Left renal pelvis (tissue), 4 donors: ENCODE measurements around the gene TRDN. TPM values are rescaled to one million over a fixed set of nuclear protein-coding genes. Genes with fewer than 3 reads are reported as not detected.

ENCODE experiments used
- DNase-seq, 4 donors: peaks; one replicate each; pipeline ENCODE4 v3.0.0-alpha.2; 2013; ENCODE audit warnings: low read depth in 4 of 4, low spot score in 3 of 4
- polyA plus RNA-seq, 4 donors: library from polyadenylated mRNA; unstranded; fragments of 120-200 nt; gene quantifications; one replicate each; pipeline ENCODE4 v1.2.1, GENCODE V29; 2013; ENCODE audit not compliant: insufficient read length in 4 of 4

TRDN gene
- polyA plus RNA-seq, 4 donors, result 1.6 to 4.2 (median 2.2) TPM

DNA sequence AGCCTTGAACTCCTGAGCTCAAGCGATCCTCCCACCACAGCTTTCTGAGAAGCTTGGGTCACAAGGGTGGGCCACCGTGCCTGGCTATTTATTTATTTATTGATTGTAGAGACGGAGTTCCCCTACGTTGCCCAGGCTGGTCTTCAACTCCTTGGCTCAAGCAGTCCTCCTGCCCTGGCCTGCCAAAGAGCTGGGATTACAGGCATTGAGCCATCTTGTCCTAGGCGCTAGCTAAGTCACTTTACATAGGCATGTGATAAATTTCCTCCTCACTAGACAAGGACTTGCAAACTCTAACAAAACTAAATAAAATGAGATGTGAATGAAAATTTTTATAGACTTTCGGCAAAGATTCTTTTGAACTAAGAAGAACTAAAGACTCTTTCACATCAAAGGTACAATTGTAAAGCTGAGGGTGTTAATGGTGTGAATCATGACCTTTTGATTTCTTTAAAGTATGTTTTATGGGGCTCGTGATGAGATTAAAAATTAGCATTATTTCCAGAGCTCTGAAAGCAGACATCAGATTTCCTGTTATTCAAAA, 428.7 kb downstream of the TRDN start:
- DNase-seq, result no peak

DNA sequence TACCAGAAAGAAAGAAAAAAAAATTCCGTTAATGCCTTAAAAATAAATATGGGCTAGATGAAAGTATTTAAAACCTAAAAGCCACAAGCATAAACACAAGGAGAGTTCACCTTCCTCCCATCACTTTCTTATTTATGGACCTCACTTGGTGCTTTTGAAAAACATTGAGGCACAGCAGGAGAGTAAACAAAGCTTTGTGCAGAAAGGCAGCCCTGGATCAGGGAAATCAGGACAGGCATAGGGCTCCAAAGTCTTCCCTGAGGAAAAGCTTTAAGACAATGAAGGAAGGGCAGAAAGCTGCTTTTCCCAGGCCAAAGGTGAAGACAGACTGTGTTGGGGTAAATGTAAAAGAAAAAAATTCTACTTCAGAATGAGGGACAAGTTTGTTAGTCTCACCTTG, 432.8 kb downstream of the TRDN start:
- no peak for DNase-seq

DNA sequence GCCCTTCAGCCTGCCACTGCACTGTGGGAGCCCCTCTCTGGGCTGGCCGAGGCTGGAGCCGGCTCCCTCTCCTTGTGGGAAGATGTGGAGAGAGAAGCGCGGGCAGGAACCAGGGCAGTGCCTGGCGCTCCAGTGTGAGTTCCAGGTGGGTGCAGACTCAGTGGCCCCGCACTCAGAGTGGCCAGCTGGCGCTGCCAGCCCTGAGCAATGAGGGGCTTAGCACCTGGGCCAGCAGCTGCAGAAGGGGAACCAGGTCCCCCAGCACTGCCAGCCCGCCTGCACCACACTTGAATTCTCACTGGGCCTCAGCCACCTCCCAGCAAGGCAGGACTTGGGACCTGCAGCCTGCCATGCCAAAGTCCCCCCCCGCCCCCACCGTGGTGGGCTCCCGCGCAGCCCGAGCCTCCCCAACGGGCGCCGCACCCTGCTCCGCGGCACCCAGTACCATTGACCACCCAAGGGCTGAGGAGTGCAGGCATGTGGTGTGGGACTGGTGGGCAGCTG, 434.8 kb downstream of the TRDN start:
- no peak for DNase-seq

DNA sequence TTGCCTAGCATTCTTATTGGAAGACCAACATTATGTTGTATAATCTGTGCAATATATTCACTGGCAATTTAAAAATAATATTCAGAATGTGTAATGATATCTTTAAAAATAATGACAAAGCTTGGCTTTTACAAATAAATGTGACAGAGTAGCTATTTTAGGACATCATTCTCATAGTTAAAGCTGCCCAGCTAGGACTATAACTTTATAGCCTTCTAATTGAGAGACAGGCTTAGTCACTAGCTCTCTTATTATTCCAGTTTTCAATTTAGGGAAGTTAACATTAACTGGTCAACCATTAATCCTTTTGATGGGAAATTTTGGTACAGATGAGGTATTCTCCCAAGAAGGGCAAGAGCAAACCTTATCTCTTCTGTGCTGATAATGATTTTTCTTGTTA, 443.5 kb downstream of the TRDN start:
- DNase-seq, result no peak

DNA sequence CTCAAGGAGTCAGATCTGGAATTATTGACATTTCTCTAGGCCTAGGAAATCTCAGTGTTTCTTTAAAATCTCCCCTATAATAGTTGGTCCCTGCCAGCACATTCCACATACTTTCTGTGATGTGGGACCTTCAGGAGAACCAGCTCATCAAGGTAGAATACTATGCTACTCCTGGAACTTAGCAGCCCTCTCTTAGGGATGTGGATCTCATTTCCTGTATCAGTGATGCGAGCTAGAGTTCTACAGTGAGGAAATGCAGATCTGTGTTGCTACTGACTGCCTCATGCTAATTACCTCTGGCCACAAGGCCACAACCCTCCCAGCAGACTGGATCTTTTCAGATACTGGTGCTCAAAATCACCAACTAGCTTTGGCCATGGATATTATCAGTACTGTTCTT, 446.9 kb downstream of the TRDN start:
- no peak for DNase-seq

DNA sequence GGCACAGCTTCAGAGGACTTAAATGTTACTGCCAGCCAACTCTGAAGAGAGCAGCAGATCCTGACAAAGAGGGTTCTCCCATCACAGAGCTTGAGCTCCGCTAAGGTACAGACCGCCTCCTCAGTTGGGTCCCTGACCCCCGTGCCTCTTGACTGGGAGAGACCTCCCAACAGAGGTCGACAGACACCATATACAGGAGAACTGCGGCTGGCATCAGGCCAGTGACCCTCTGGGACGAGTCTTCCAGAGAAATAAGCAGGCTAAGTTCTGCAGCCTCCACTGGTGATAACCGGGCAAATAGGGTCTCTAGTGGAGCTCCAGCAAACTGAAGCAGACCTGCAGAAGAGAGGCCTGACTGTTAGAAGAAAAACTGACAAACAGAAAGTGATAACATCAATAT, 453.8 kb downstream of the TRDN start:
- DNase-seq, result no peak

DNA sequence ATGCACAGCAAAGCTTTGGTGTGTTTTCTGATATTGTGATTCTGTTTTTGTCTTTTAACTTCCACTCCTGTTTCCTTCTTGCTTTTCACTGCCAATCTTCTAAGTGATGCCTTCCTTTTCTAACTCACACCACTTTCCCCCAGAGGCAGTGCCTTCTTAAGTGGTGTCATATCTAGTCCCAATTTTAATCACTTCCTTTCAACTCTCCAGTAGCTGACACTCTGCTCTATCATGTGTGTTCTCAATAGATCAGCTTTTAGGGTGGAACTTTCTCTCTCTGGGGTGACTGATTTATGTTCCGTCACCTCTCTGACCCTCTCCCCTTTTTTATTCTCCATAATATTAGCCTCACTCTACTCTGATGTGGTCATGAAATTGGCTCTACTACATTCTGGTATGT, 460.0 kb downstream of the TRDN start:
- DNase-seq, result no peak

DNA sequence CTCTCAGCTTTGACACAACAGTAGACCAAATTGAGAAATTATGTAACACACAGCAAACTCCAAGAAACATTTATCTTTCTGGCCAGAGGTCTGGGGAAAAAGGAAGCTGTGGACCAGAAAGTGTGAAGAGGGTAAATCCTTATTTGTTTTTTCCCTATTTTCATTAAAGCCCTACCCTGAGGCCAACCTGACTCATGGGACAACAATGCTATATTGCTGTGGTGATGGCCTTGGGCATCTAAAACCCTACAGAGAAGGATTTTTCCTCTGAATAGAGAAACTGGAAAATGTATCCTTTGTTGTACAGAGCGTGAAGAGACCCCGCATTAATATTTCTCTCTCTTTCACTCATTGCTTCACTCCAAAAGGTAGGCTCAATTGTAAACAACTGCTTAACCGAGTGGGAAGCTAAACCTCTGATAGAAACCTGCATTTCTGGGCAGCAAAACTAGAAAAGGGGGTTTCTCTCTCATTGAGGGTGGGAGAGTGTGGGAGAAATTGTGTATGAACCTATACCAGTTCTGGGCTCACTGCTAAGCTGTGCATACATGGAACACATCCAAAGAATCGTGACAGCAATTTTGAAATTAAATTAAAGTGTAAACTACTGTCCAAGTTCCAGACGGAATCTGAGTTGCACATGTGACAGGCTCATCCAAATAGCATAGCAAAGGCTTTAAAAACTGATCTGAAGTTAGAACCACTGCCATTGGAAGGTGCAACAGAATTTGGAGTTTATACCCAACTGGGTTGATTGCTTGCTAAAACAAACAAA, 465.2 kb downstream of the TRDN start:
- no peak for DNase-seq

DNA sequence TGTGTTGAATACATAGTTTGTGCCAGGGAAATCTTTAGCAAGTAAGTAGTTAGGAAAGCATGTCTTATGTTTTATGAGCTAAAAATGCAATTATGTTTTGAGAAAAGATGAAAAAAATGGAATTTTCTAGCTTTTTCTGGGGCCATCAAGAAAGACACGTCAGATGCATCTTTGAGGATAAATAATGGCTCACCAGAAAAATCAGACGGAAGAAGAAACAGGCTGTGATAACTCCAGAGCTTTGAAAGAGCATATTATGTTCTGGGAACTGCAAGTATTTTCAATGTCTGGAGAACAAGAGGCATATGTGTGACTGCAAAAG, 467.0 kb downstream of the TRDN start:
- no peak for DNase-seq

DNA sequence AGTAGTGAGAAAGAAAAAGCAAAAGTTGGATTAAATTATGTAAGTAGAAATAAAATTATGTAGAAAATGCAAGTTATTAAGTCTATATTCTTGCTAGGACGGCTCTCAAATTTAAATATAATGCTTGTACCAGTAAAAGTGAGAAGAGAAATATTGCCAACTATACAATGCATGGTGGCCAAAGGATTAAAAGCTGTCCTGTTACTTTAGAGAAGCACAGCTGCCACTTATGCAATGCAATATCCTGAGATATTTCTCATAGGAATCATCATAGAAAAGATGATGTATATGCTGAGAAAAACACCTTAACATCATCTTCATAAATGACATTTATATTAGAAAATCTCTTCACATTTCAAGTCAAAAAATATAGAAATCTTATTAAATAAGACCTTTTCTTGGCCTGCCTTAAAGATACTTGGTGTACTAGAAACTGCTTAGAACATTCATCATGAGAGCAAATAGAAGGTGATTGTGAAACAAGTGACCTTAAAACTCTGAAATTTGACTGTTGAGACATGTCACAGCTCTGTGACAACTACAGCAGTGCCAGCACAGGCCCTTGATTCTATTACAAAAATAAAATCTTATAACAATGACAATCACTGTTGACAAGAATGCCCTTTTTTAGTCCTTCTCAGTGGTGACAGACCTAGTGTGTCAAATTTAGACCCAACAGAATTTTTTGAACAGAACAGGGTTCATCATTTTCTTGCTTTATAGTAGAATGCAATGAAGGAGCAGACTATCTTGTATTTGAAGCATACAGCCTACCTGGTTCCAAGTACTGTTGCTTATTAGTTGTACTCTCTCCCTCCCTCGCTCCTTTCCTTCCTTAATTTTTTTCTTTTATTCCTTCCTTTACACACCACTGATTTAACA, 467.6 kb downstream of the TRDN start:
- no peak for DNase-seq

DNA sequence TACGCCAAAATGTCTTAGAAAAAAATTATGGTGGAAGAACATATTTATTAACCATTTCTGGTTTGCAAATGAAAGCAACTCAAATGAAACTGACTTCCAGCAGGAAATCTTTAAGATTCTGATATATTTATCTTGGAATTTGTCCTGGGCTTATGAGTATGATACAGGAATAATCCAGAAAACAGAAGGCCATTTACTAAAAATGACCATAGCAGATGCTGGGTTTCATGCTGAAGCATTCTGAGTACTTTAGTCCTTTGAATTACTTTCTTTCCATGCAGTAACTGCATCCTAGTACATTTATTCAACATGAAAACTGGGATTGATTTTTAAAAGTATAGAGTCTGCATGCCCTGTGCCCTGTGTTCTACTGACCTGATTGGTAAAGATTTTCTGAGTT, 468.3 kb downstream of the TRDN start:
- no peak for DNase-seq

Other genes with a start within 250 kb of the TRDN start
- gene NKAIN2, start 166.9 kb upstream of the TRDN start, polyA plus RNA-seq, result 10 to 100 TPM; 13.1 to 40.0 (median 18.3) TPM